HepG2 (cell line): ENCODE results near the gene SLC4A8. TPM values are rescaled to one million over a fixed set of nuclear protein-coding genes. Genes with fewer than 3 reads are reported as not detected.

Source experiments
- ATAC-seq: fragments of 200-7000 bp; cut with Tn5 transposase; 3 replicates; pipeline ENCODE4 v1.9.1; 2020; ENCODE audit warnings: mild to moderate bottlenecking, moderate library complexity
- BruUV-seq: library from RNA; stranded (reverse); fragments of 400-500 nt; replicated peaks from 2 replicates; lab custom pipeline; 2021; lab: Mats Ljungman, UMichigan
- CTCF ChIA-PET: fragments of 300-600 bp; formaldehyde crosslinking; extraction: SDS; loops from one replicate; lab custom pipeline; 2021; ENCODE audit warnings: low total read pairs, inconsistent platforms, low intra/inter-chr PET ratio; lab: Yijun Ruan, JAX
- POLR2A ChIA-PET: fragments of 350-600 bp; sonication (Branson Sonifier 250); formaldehyde crosslinking; loops from one replicate; lab custom pipeline; 2020; ENCODE audit warnings: antibody characterized with exemption, inconsistent platforms; lab: Yijun Ruan, JAX
- DNase-seq: peaks from one replicate; pipeline ENCODE4 v3.0.0-alpha.2; 2015; ENCODE audit warnings: low spot score
- FAIRE-seq: peaks from 3 replicates; lab custom pipeline; 2011; peaks lifted over from hg19 to GRCh38; lab: Jason Lieb, UNC
- H2AFZ ChIP-seq: one replicate; pipeline ENCODE4 v1.6.1; 2011; ENCODE audit warnings: low read length, inconsistent platforms
- H3K27ac ChIP-seq: fragments of 300-600 bp; 3 replicates; pipeline ENCODE4 v1.8.0; 2011; ENCODE audit warnings: mixed run types, mild to moderate bottlenecking, mixed read lengths, low read length, inconsistent platforms; ENCODE audit not compliant: insufficient read depth; ENCODE audit errors: extremely low read length
- H3K27me3 ChIP-seq, 2 experiments: fragments of 200-600 bp in 1 of 2; 2 replicates in 1 of 2; 3 replicates in 1 of 2; pipeline versions ENCODE4 v1.6.0 to v1.8.0; 2011; ENCODE audit warnings: low read length in 2 of 2, mild to moderate bottlenecking in 2 of 2, moderate library complexity in 2 of 2, inconsistent platforms in 1 of 2; ENCODE audit not compliant: insufficient read depth in 2 of 2, control insufficient read depth in 1 of 2
- H3K36me3 ChIP-seq, 2 experiments: fragments of 200-600 bp in 1 of 2; replicated peaks in 1 of 2; 2 replicates in 1 of 2; 3 replicates in 1 of 2; pipeline versions ENCODE4 v1.5.1 to v1.8.0; 2011; ENCODE audit warnings: low read length in 2 of 2, inconsistent platforms in 1 of 2; ENCODE audit not compliant: insufficient read depth in 2 of 2, control insufficient read depth in 1 of 2
- H3K4me1 ChIP-seq: 2 replicates; pipeline ENCODE4 v1.5.1; 2012; ENCODE audit warnings: low read length, inconsistent platforms; ENCODE audit not compliant: insufficient read depth
- H3K4me2 ChIP-seq: 2 replicates; pipeline ENCODE4 v1.6.0; 2011; ENCODE audit warnings: low read depth, low read length, inconsistent platforms
- H3K4me3 ChIP-seq, 3 experiments: fragments of 200-600 bp in 1 of 3; sonication (generic), shearing (Covaris generic) in 1 of 3; replicated peaks in 1 of 3; 2 replicates each; pipeline ENCODE4 v1.5.1; 2011 to 2016; ENCODE audit warnings: low read length in 3 of 3, inconsistent platforms in 2 of 3, low read depth in 2 of 3, mild to moderate bottlenecking in 2 of 3, control low read depth in 1 of 3, mixed read lengths in 1 of 3; ENCODE audit not compliant: insufficient read depth in 1 of 3
- H3K79me2 ChIP-seq: one replicate; pipeline ENCODE4 v1.6.1; 2011; ENCODE audit warnings: low read length, inconsistent platforms; ENCODE audit not compliant: insufficient read depth
- H3K9ac ChIP-seq: 2 replicates; pipeline ENCODE4 v1.6.0; 2011; ENCODE audit warnings: mild to moderate bottlenecking, low read depth, low read length, inconsistent platforms; ENCODE audit not compliant: insufficient read depth
- H3K9me3 ChIP-seq: 2 replicates; pipeline ENCODE4 v1.5.1; 2012; ENCODE audit warnings: mild to moderate bottlenecking, low read length
- H4K20me1 ChIP-seq: 2 replicates; pipeline ENCODE4 v1.6.0; 2011; ENCODE audit warnings: inconsistent platforms, mild to moderate bottlenecking, low read length, moderate library complexity; ENCODE audit not compliant: insufficient read depth
- ARID5B ChIP-seq: IDR thresholded peaks from 2 replicates; pipeline ENCODE4 v1.4.0; 2020; ENCODE audit warnings: mild to moderate bottlenecking, missing genetic modification reagents
- EHMT2 ChIP-seq: fragments of 200-600 bp; sonication (generic); IDR thresholded peaks from 2 replicates; pipeline ENCODE4 v1.7.0; 2017; ENCODE audit warnings: antibody characterized with exemption, low read depth, low read length, borderline replicate concordance
- KDM6A ChIP-seq: IDR thresholded peaks from 2 replicates; pipeline ENCODE4 v1.6.1; 2016; ENCODE audit warnings: low read depth
- MAFK ChIP-seq, 2 experiments: IDR thresholded peaks in 1 of 2; conservative IDR thresholded peaks in 1 of 2; 2 replicates each; pipeline ENCODE4 v1.6.1; 2011; ENCODE audit warnings: improper control_type of control experiment in 2 of 2, low read length in 2 of 2
- MLXIP ChIP-seq: sonication (generic); formaldehyde crosslinking; IDR thresholded peaks from 2 replicates; pipeline ENCODE4 v1.9.0; 2021; ENCODE audit warnings: missing genetic modification reagents, borderline replicate concordance
- MTF2 ChIP-seq: sonication (generic); formaldehyde crosslinking; IDR thresholded peaks from 2 replicates; pipeline ENCODE4 v1.5.0; 2020; ENCODE audit warnings: missing genetic modification reagents, borderline replicate concordance
- TGIF2 ChIP-seq: IDR thresholded peaks from 2 replicates; pipeline ENCODE4 v1.6.1; 2016; ENCODE audit warnings: control low read depth, missing compliant biosample characterization
- TIGD3 ChIP-seq: sonication (generic); formaldehyde crosslinking; IDR thresholded peaks from 2 replicates; pipeline ENCODE4 v1.5.1; 2020; ENCODE audit warnings: mild to moderate bottlenecking, missing genetic modification reagents, borderline replicate concordance
- ZNF337 ChIP-seq: sonication (generic); formaldehyde crosslinking; IDR thresholded peaks from 2 replicates; pipeline ENCODE4 v1.5.1; 2020; ENCODE audit warnings: missing genetic modification reagents, low read depth, mild to moderate bottlenecking, borderline replicate concordance
- ZNF383 ChIP-seq: sonication (generic); formaldehyde crosslinking; IDR thresholded peaks from 2 replicates; pipeline ENCODE4 v1.4.0; 2020; ENCODE audit warnings: missing genetic modification reagents, mild to moderate bottlenecking, borderline replicate concordance
- ZNF619 ChIP-seq: sonication (generic); formaldehyde crosslinking; IDR thresholded peaks from 2 replicates; pipeline ENCODE4 v1.4.0; 2020; ENCODE audit warnings: mild to moderate bottlenecking, missing genetic modification reagents
- ZSCAN30 ChIP-seq: sonication (generic); formaldehyde crosslinking; IDR thresholded peaks from 2 replicates; pipeline ENCODE4 v1.5.0; 2020; ENCODE audit warnings: mild to moderate bottlenecking, missing genetic modification reagents
- WGBS: methylation state at CpG from one replicate; pipeline ENCODE4 v1.1.6; 2017; ENCODE audit warnings: low lambda C conversion rate; 5-methylcytosine and 5-hydroxymethylcytosine counted together
- in situ Hi-C: cut with HindIII; loops from 2 replicates; pipeline ENCODE4 v1.10.0; 2017; ENCODE audit warnings: low pct_unique_long_range_greater_than_20kb; ENCODE audit not compliant: extremely low pct_ligation_motif_present
- intact Hi-C: fragments of 100-400 bp; cut with micrococcal nuclease; formaldehyde crosslinking; loops from one replicate; pipeline ENCODE4 v1.10.0; 2022; ENCODE audit not compliant: unreplicated experiment
- polyA plus RNA-seq, 8 experiments: library from polyadenylated mRNA; depleted of rRNA in 3 of 8; stranded (reverse) in 7 of 8; unstranded in 1 of 8; fragments of >200 nt; fragmentation: Illumina TruSeq in 4 of 8; extraction: Trizol in 4 of 8; gene quantifications; 2 replicates each; pipeline versions ENCODE4 v1.2.1 to v1.2.3, GENCODE V29; 2011 to 2016; ENCODE audit warnings: low read depth in 4 of 8, missing spikeins in 1 of 8, mixed read lengths in 1 of 8; ENCODE audit not compliant: insufficient read depth in 1 of 8
- total RNA-seq, 5 experiments: library from RNA; depleted of rRNA; stranded (reverse); fragments of >200 nt; fragmentation: Illumina TruSeq; extraction: Trizol; gene quantifications; 2 replicates each; pipeline ENCODE4 v1.2.3, GENCODE V29; 2016; ENCODE audit warnings: low read depth in 1 of 5
- TF ChIP-seq, protein P1 (sequence below): IDR thresholded peaks from 2 replicates; pipeline ENCODE4 v1.6.1; 2012; ENCODE audit warnings: inconsistent platforms

SLC4A8 gene
- total and polyA plus RNA-seq, 2 of the 13 experiments (the other 11 are each of a cell fraction or from before 2014, with no cell fraction given): under 0.01 to 0.07 TPM

DNA sequence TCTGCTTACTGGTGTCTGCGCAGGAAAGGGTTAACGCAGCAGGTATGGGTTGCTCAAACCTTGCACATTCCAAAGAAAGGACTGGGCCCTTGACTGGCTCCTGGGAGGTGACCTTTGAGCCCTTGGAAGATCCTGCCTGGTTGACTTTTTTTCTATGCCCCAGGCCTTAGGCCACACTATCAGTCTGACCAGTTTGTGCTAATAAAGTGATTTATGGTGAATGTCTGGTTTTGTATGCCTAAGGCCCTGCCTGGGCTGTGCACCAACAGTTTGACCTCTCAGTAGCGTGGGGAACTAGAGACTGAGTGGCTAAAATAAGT, 105.0 kb downstream of the SLC4A8 start:
- BruUV-seq: no TSS peak
- H3K27ac ChIP-seq: no peak overlapping the region
- ChIA-PET POLR2A (no interaction called here), CTCF (interaction anchor here (3.4 kb wide), 1 partner anchor 108 kb away, joined by 39 read pairs; no protein-coding TSS in a partner anchor)
- intact Hi-C loops (no loop called here), in situ Hi-C loops (loop anchor here (5.0 kb wide), 1 partner anchor 107 kb away; the partner anchor contains the start of gene SLC4A8)
- no peak overlapping the region for H2AFZ ChIP-seq
- no peak for FAIRE-seq
- H3K36me3 ChIP-seq: no peaks in the 10 kb centered on the region
- no peak for TF ChIP-seq MAFK (conservative IDR thresholded peaks at IDR 0.05 in 1 of 2, IDR thresholded peaks at IDR 0.05 in 1 of 2; ENCODE audit: low read length in 2 of 2)
- TF ChIP-seq ZNF619 (CRISPR knock-in tag): no peak
- no peak for TF ChIP-seq ZNF383 (CRISPR knock-in tag)
- no peak for TF ChIP-seq KDM6A (CRISPR knock-in tag)
- no peak for TF ChIP-seq ZSCAN30 (CRISPR knock-in tag)
- no peak for TF ChIP-seq TIGD3
- TF ChIP-seq MLXIP (CRISPR knock-in tag): no peak
- no peak for TF ChIP-seq ARID5B (CRISPR knock-in tag)
- TF ChIP-seq, protein P1, sequence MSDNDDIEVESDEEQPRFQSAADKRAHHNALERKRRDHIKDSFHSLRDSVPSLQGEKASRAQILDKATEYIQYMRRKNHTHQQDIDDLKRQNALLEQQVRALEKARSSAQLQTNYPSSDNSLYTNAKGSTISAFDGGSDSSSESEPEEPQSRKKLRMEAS: no peak
- TF ChIP-seq EHMT2: no peak
- TF ChIP-seq ZNF337 (CRISPR knock-in tag): no peak
- no peak for TF ChIP-seq TGIF2 (CRISPR knock-in tag)
- TF ChIP-seq MTF2 (CRISPR knock-in tag): no peak
- H3K4me1 ChIP-seq: no peaks in the 10 kb centered on the region; the same call in 1 of the 2 replicates
- no peaks in the 10 kb centered on the region for H3K79me2 ChIP-seq
- no peak overlapping the region for H3K9ac ChIP-seq
- H3K4me3 ChIP-seq: no peak overlapping the region
- H4K20me1 ChIP-seq: no peaks in the 10 kb centered on the region
- H3K9me3 ChIP-seq: no peaks in the 10 kb centered on the region
- H3K4me2 ChIP-seq: no peak overlapping the region
- peaks cover 0 to 15% of the 10 kb centered on the region in 2 experiments; a peak in 3 of 5 replicates for H3K27me3 ChIP-seq
- ATAC-seq: no peak
- DNase-seq: no peak
- WGBS: 100% methylated on average over 1 of the region's 3 CpGs
